CD4-positive, alpha-beta T cell treated with Interleukin-2 at 100 ng/mL for 4 hours (primary cell): ENCODE results near the gene NBPF1.
"Not testable (repeated sequence)": the region's sequence is repeated elsewhere in the genome, so short reads cannot be mapped to it uniquely, and the experiment has no call there.

Experiments used
- DNase-seq: peaks from one replicate; pipeline ENCODE4 v3.0.0-alpha.2; 2020; ENCODE audit warnings: low spot score

The NBPF1 gene

GRCh38 chr1:16605532-16606505 is 7.5 kb downstream of the NBPF1 start:
- peak; percentile 0 for DNase-seq

- no peak for DNase-seq
Measured at GRCh38 chr1:16605213-16605525, 8.2 kb downstream of the NBPF1 start.

- peak; percentile 0 for DNase-seq
Measured at GRCh38 chr1:16604514-16605212, 8.7 kb downstream of the NBPF1 start.

- not testable (repeated sequence) for DNase-seq
Measured at GRCh38 chr1:16603623-16604022, 9.7 kb downstream of the NBPF1 start.

GRCh38 chr1:16602336-16603011 is 10.9 kb downstream of the NBPF1 start:
- not testable (repeated sequence) for DNase-seq

GRCh38 chr1:16600855-16601786 is 12.2 kb downstream of the NBPF1 start:
- DNase-seq = not testable (repeated sequence)

GRCh38 chr1:16599326-16599725 is 14.0 kb downstream of the NBPF1 start:
- DNase-seq = not testable (repeated sequence)

GRCh38 chr1:16595216-16595615 is 18.1 kb downstream of the NBPF1 start:
- not testable (repeated sequence) for DNase-seq

GRCh38 chr1:16591845-16592244 is 21.5 kb downstream of the NBPF1 start:
- not testable (repeated sequence) for DNase-seq

GRCh38 chr1:16588081-16588480 is 25.3 kb downstream of the NBPF1 start:
- DNase-seq = not testable (repeated sequence)

- not testable (repeated sequence) for DNase-seq
Measured at GRCh38 chr1:16587639-16588038, 25.7 kb downstream of the NBPF1 start.

GRCh38 chr1:16565324-16565723 is 48.0 kb downstream of the NBPF1 start:
- DNase-seq = not testable (repeated sequence)

- not testable (repeated sequence) for DNase-seq
Measured at GRCh38 chr1:16561035-16561434, 52.3 kb downstream of the NBPF1 start.

GRCh38 chr1:16560498-16560897 is 52.9 kb downstream of the NBPF1 start:
- not testable (repeated sequence) for DNase-seq

GRCh38 chr1:16559688-16560087 is 53.7 kb downstream of the NBPF1 start:
- not testable (repeated sequence) for DNase-seq

- DNase-seq = not testable (repeated sequence)
Measured at GRCh38 chr1:16557034-16557433, 56.3 kb downstream of the NBPF1 start.

GRCh38 chr1:16553244-16553643 is 60.1 kb downstream of the NBPF1 start:
- not testable (repeated sequence) for DNase-seq

GRCh38 chr1:16550212-16550918 is 63.0 kb downstream of the NBPF1 start:
- DNase-seq = not testable (repeated sequence)

GRCh38 chr1:16549545-16549944 is 63.8 kb downstream of the NBPF1 start:
- not testable (repeated sequence) for DNase-seq

GRCh38 chr1:16547502-16548241 is 65.7 kb downstream of the NBPF1 start:
- not testable (repeated sequence) for DNase-seq
